ENCODE measurements around the gene SOX18. TPM values are rescaled to one million over a fixed set of nuclear protein-coding genes. Genes with fewer than 3 reads are reported as not detected.

The SOX18 gene
- total RNA-seq, 1 experiment from 2014 or later = 0.30 TPM

DNA sequence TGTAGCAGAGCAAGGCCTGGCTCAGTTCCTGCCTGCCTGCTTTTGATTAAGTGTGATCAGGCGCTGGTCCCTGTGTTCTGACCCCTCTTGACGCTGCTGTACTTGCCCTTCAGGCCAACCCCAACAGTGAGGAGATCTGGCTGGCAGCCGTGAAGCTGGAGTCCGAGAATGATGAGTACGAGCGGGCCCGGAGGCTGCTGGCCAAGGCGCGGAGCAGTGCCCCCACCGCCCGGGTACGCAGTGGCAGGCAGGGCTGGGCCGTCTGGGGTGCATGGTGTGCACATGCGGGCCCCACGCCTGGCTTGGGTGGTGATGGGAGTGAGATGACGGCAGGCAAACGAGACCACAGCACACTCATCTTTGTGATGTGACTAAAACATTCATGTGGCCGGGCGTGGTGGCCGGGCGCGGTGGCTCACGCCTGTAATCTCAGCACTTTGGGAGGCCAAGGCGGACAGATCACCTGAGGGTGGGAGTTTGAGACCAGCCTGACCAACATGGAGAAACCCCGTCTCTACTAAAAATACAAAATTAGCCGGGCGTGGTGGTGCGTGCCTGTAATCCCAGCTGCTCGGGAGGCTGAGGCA is 23.5 kb downstream of the SOX18 start:
- no peak overlapping the region for H3K27ac ChIP-seq (ENCODE audit: low read depth, low read length, poor library complexity, severe bottlenecking)
- ChIA-PET POLR2A (ENCODE audit: low non-redundant PET) (no interaction called here), CTCF (no interaction called here)
- no peaks in the 10 kb centered on the region for H3K27me3 ChIP-seq (replicated peaks; ENCODE audit: insufficient read depth, low read depth, low read length, poor library complexity)
- no peak overlapping the region for H3K4me3 ChIP-seq (ENCODE audit: low read depth, low read length, poor library complexity, severe bottlenecking)
- no peaks in the 10 kb centered on the region for H3K4me1 ChIP-seq (ENCODE audit: insufficient read depth, low read length, poor library complexity, severe bottlenecking)
- BruUV-seq (replicated peaks) = no TSS peak
- peaks cover 44% of the 10 kb centered on the region for H3K36me3 ChIP-seq (ENCODE audit: insufficient read depth, low read length, poor library complexity, severe bottlenecking)
- DNase-seq (ENCODE audit: low spot score) = no peak
- TF ChIP-seq, protein P1, sequence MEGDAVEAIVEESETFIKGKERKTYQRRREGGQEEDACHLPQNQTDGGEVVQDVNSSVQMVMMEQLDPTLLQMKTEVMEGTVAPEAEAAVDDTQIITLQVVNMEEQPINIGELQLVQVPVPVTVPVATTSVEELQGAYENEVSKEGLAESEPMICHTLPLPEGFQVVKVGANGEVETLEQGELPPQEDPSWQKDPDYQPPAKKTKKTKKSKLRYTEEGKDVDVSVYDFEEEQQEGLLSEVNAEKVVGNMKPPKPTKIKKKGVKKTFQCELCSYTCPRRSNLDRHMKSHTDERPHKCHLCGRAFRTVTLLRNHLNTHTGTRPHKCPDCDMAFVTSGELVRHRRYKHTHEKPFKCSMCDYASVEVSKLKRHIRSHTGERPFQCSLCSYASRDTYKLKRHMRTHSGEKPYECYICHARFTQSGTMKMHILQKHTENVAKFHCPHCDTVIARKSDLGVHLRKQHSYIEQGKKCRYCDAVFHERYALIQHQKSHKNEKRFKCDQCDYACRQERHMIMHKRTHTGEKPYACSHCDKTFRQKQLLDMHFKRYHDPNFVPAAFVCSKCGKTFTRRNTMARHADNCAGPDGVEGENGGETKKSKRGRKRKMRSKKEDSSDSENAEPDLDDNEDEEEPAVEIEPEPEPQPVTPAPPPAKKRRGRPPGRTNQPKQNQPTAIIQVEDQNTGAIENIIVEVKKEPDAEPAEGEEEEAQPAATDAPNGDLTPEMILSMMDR (conservative IDR thresholded peaks at IDR 0.05; ENCODE audit: low read depth, low read length) = no peak
- no peak for TF ChIP-seq EZH2 (IDR thresholded peaks at IDR 0.05; ENCODE audit: borderline replicate concordance, low read depth, low read length, poor library complexity, severe bottlenecking)
- no peaks in the 10 kb centered on the region for H3K9me3 ChIP-seq (ENCODE audit: low read depth, low read length, poor library complexity, severe bottlenecking)
- intact Hi-C loops (cut with micrococcal nuclease; ENCODE audit: unreplicated experiment) = no loop called here

DNA sequence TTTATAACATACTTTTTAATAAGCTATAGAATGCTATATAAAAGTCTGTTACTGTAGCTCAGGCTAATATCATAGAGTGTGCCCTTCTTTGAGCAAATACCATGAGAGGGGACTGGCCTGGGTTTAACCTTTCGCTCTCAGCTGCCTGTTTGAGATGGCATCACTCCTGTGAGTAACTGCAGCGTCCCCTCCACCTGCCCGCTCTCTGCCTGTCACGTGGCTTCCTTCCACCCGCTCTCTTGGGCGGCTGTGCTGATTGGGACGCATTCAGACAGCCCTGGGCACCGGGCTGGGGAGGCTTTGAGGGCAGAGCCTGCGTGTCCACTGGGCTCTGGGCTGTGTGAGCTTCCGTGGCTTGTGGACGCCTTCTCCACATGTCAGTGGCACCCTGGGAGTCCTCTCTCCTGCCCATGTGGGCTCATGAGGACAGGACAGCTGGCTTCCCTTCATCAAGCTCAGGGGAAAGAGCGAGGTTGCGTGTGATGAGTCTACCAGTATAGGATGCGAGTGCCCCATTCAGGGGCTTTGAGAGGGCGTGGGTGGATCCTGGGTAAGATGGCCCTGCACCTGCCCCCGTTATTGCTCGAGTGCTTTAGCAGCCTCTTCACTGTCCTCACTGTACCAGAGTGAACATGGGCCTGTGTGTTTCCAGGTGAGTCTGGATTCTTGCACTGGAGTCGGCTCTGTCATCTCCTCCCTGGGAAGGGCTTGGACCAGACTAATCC is 24.2 kb downstream of the SOX18 start:
- Histone ChIP-seq H3K4me1 (ENCODE audit: insufficient read depth, low read length, poor library complexity, severe bottlenecking) (no peaks in the 10 kb centered on the region), H3K36me3 (ENCODE audit: insufficient read depth, low read length, poor library complexity, severe bottlenecking) (peaks cover 41% of the 10 kb centered on the region), H3K9me3 (ENCODE audit: low read depth, low read length, poor library complexity, severe bottlenecking) (no peaks in the 10 kb centered on the region), H3K4me3 (ENCODE audit: low read depth, low read length, poor library complexity, severe bottlenecking) (no peak overlapping the region), H3K27ac (ENCODE audit: low read depth, low read length, poor library complexity, severe bottlenecking) (no peak overlapping the region), H3K27me3 (replicated peaks; ENCODE audit: insufficient read depth, low read depth, low read length, poor library complexity) (no peaks in the 10 kb centered on the region)
- ChIA-PET POLR2A (ENCODE audit: low non-redundant PET) (no interaction called here), CTCF (no interaction called here)
- TF ChIP-seq EZH2 (IDR thresholded peaks at IDR 0.05; ENCODE audit: borderline replicate concordance, low read depth, low read length, poor library complexity, severe bottlenecking) = no peak
- TF ChIP-seq, protein P1 (conservative IDR thresholded peaks at IDR 0.05; ENCODE audit: low read depth, low read length) = no peak
- BruUV-seq (replicated peaks) = no TSS peak
- no peak for DNase-seq (ENCODE audit: low spot score)
- intact Hi-C loops (cut with micrococcal nuclease; ENCODE audit: unreplicated experiment) = no loop called here

DNA sequence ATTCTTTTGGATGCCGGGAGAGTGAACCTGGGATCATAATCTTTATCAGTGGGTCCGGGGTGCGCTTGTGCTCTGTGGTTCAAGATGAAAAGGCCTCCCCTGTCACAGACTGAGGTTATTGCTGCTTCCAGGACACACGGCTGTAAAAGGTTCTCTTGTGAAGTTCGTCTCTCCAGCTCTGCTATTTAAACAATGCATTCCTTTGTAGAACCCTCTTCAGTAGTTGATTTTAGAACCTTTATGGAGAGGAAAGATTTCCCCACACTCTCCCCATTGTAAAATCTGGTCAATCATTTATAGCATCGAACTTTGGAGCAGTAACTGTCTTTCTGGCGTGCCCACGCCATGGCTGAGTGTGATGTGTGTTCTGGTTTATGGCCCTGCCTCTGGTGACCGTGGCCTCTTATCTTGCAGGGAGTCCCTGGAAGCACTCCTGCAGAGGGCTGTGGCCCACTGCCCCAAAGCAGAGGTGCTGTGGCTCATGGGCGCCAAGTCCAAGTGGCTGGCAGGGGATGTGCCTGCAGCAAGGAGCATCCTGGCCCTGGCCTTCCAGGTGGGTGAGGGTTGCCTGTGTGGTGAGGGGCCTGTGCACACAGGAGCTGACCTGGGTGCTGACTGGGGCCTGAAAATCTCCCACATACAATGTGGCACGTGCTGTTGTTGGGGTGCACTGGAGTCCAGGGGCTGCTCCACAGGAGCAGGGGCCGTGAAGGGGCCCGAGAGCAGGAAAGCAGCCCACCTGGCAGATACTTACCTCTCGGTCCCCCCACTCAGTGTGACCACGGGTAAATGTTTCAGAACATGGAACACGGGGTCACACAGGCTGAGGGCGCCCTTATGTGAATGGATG is 25.1 kb downstream of the SOX18 start:
- intact Hi-C loops (cut with micrococcal nuclease; ENCODE audit: unreplicated experiment) = no loop called here
- no peaks in the 10 kb centered on the region for H3K4me1 ChIP-seq (ENCODE audit: insufficient read depth, low read length, poor library complexity, severe bottlenecking)
- CTCF ChIA-PET = no interaction called here
- no peak for DNase-seq (ENCODE audit: low spot score)
- TF ChIP-seq EZH2 (IDR thresholded peaks at IDR 0.05; ENCODE audit: borderline replicate concordance, low read depth, low read length, poor library complexity, severe bottlenecking) = no peak
- TF ChIP-seq, protein P1 (conservative IDR thresholded peaks at IDR 0.05; ENCODE audit: low read depth, low read length) = no peak
- H3K9me3 ChIP-seq (ENCODE audit: low read depth, low read length, poor library complexity, severe bottlenecking) = no peaks in the 10 kb centered on the region
- no TSS peak for BruUV-seq (replicated peaks)
- H3K36me3 ChIP-seq (ENCODE audit: insufficient read depth, low read length, poor library complexity, severe bottlenecking) = peaks cover 40% of the 10 kb centered on the region
- no peak overlapping the region for H3K27ac ChIP-seq (ENCODE audit: low read depth, low read length, poor library complexity, severe bottlenecking)
- no peak overlapping the region for H3K4me3 ChIP-seq (ENCODE audit: low read depth, low read length, poor library complexity, severe bottlenecking)
- POLR2A ChIA-PET (ENCODE audit: low non-redundant PET) = no interaction called here
- H3K27me3 ChIP-seq (replicated peaks; ENCODE audit: insufficient read depth, low read depth, low read length, poor library complexity) = no peaks in the 10 kb centered on the region
